ENCODE data around the gene TCTA. TPM values are rescaled to one million over a fixed set of nuclear protein-coding genes. Genes with fewer than 3 reads are reported as not detected.

The TCTA gene
- total RNA-seq, 4 donors from 2014 or later = 24.6 to 52.9 (median 30.1) TPM

- Histone ChIP-seq H3K4me1 (peaks cover 0 to 55% (median 6%) of the 10 kb centered on the region in 4 donors), H3K27ac (peak overlapping the region in 1 of 4 donors; percentile 57), H3K4me3 (no peak overlapping the region), H3K9me3 (no peaks in the 10 kb centered on the region), H3K36me3 (peaks cover 0 to 26% (median 10%) of the 10 kb centered on the region in 3 donors), H3K27me3 (no peaks in the 10 kb centered on the region)
- DNase-seq (ENCODE audit: low spot score in 2 of 2) = peak; percentile 33 to 40
- TF ChIP-seq POLR2A (IDR thresholded peaks at IDR 0.05) (no peak), EP300 (IDR thresholded peaks at IDR 0.05) (peak in 1 of 2 donors; percentile 10)
- 72 to 81% methylated on average over 11 of the region's 11 CpGs for WGBS, 2 donors
Observed at GRCh38 chr3:49378249-49378895, 33.9 kb upstream of the TCTA start.

DNA sequence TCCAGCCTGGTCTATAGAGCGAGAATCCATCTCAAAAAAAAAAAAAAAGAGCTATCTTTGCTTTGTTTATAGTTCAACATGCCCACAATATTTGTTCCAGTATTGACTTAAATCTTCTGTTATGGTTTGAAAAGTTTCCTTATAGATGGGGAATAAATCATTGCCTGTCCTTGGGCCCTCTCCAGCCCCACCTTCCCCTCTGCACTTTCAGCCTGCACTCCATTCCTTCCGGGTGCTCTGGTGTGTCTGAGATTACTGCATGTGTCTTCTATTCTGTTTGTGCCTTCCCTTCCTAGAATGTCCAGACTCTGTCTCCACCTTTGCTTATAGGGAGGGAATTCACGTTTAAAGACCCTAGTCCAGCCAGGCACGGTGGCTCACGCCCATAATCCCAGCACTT, 28.8 kb upstream of the TCTA start:
- no peak for TF ChIP-seq CTCF (IDR thresholded peaks at IDR 0.05)
- no peak for TF ChIP-seq EP300 (IDR thresholded peaks at IDR 0.05)
- no peak for TF ChIP-seq POLR2A (IDR thresholded peaks at IDR 0.05)
- no peaks in the 10 kb centered on the region for H3K9me3 ChIP-seq
- H3K4me1 ChIP-seq = peaks cover 0 to 69% (median 21%) of the 10 kb centered on the region in 4 donors
- WGBS, 2 donors = 48 to 63% methylated on average over 5 of the region's 5 CpGs
- H3K27me3 ChIP-seq = no peaks in the 10 kb centered on the region
- peaks cover 0 to 2% (median 0%) of the 10 kb centered on the region in 3 donors for H3K36me3 ChIP-seq
- DNase-seq (ENCODE audit: low spot score in 2 of 2) = no peak
- no peak overlapping the region for H3K4me3 ChIP-seq
- H3K27ac ChIP-seq = no peak overlapping the region

DNA sequence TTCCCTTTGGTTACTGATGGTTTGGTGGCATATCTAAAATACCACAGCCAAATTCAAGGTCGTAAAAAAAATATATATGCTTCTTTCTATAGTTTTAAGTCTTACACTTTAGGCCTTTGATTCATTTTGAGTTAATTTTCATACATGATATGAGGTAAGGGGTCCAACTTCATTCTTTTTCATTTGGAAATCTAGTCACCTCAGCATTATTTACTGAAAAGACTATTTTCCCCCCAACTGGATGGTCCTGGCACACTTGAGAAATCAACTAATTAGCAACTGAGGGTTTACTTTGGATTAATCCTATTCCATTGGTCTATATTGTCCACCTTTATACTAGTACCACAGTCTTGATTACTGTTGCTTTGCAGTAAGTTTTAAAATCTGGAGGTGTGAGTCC, 26.6 kb upstream of the TCTA start:
- Histone ChIP-seq H3K4me3 (no peak overlapping the region), H3K4me1 (peaks cover 0 to 68% (median 16%) of the 10 kb centered on the region in 4 donors), H3K27me3 (no peaks in the 10 kb centered on the region), H3K27ac (peak overlapping the region in 1 of 4 donors; percentile 32), H3K9me3 (no peaks in the 10 kb centered on the region), H3K36me3 (peaks cover 0 to 5% (median 0%) of the 10 kb centered on the region in 3 donors)
- no peak for TF ChIP-seq CTCF (IDR thresholded peaks at IDR 0.05)
- no peak for TF ChIP-seq EP300 (IDR thresholded peaks at IDR 0.05)
- no peak for TF ChIP-seq POLR2A (IDR thresholded peaks at IDR 0.05)
- 88 to 90% methylated on average over 1 of the region's 1 CpG for WGBS, 2 donors
- DNase-seq (ENCODE audit: low spot score in 2 of 2) = no peak

GRCh38 chr3:49386056-49386756, 26.0 kb upstream of the TCTA start:
- no peak for DNase-seq (ENCODE audit: low spot score in 2 of 2)

GRCh38 chr3:49387721-49388120, 24.5 kb upstream of the TCTA start:
- H3K4me1 ChIP-seq = peaks cover 0 to 73% (median 18%) of the 10 kb centered on the region in 4 donors
- H3K27me3 ChIP-seq = no peaks in the 10 kb centered on the region
- H3K27ac ChIP-seq = no peak overlapping the region
- no peak for DNase-seq (ENCODE audit: low spot score in 2 of 2)
- no peaks in the 10 kb centered on the region for H3K9me3 ChIP-seq
- H3K4me3 ChIP-seq = no peak overlapping the region
- TF ChIP-seq POLR2A (IDR thresholded peaks at IDR 0.05) (no peak), EP300 (IDR thresholded peaks at IDR 0.05) (no peak), CTCF (IDR thresholded peaks at IDR 0.05) (no peak)
- peaks cover 0 to 5% (median 0%) of the 10 kb centered on the region in 3 donors for H3K36me3 ChIP-seq
- 84 to 90% methylated on average over 2 of the region's 2 CpGs for WGBS, 2 donors

More at GRCh38 chr3:49386056-49386756, 26.0 kb upstream of the TCTA start:
- Histone ChIP-seq H3K4me1 (peaks cover 0 to 71% (median 16%) of the 10 kb centered on the region in 4 donors), H3K27me3 (no peaks in the 10 kb centered on the region), H3K27ac (peak overlapping the region in 1 of 4 donors; percentile 53), H3K36me3 (peaks cover 0 to 5% (median 0%) of the 10 kb centered on the region in 3 donors), H3K4me3 (no peak overlapping the region), H3K9me3 (no peaks in the 10 kb centered on the region)
- 69 to 70% methylated on average over 11 of the region's 11 CpGs for WGBS, 2 donors
- TF ChIP-seq CTCF (IDR thresholded peaks at IDR 0.05) = no peak
- no peak for TF ChIP-seq EP300 (IDR thresholded peaks at IDR 0.05)
- no peak for TF ChIP-seq POLR2A (IDR thresholded peaks at IDR 0.05)

All from tibial nerve (tissue), 4 donors.